Brain microvascular endothelial cell (primary cell): ENCODE data around the gene CDH4.

Experiments
- DNase-seq: peaks from one replicate; pipeline ENCODE4 v3.0.0-alpha.2; 2020
- H3K27ac ChIP-seq: fragments of 250-450 bp; sonication (Bioruptor Pico); 2 replicates; pipeline ENCODE4 v1.5.1; 2020; ENCODE audit warnings: mild to moderate bottlenecking, moderate library complexity
- H3K27me3 ChIP-seq: fragments of 250-450 bp; sonication (Bioruptor Pico); replicated peaks from 2 replicates; pipeline ENCODE4 v1.5.1; 2020; ENCODE audit warnings: mild to moderate bottlenecking
- H3K36me3 ChIP-seq: fragments of 250-450 bp; sonication (Bioruptor Pico); replicated peaks from 2 replicates; pipeline ENCODE4 v1.5.1; 2020; ENCODE audit warnings: mild to moderate bottlenecking
- H3K4me3 ChIP-seq: 2 replicates; pipeline ENCODE4 v1.5.1; 2011; ENCODE audit warnings: low read depth, mild to moderate bottlenecking, control low read depth, low read length, moderate library complexity
- CTCF ChIP-seq: IDR thresholded peaks from 2 replicates; pipeline ENCODE4 v1.5.1; 2011; ENCODE audit warnings: low read depth, mild to moderate bottlenecking, moderate library complexity, low read length, control low read depth, inconsistent platforms; ENCODE audit errors: missing control alignments
- in situ Hi-C: cut with HindIII; loops from 2 replicates; pipeline ENCODE4 v1.10.0; 2017; ENCODE audit warnings: low sequenced_read_pairs, low pct_ligation_motif_present

Gene CDH4

DNA sequence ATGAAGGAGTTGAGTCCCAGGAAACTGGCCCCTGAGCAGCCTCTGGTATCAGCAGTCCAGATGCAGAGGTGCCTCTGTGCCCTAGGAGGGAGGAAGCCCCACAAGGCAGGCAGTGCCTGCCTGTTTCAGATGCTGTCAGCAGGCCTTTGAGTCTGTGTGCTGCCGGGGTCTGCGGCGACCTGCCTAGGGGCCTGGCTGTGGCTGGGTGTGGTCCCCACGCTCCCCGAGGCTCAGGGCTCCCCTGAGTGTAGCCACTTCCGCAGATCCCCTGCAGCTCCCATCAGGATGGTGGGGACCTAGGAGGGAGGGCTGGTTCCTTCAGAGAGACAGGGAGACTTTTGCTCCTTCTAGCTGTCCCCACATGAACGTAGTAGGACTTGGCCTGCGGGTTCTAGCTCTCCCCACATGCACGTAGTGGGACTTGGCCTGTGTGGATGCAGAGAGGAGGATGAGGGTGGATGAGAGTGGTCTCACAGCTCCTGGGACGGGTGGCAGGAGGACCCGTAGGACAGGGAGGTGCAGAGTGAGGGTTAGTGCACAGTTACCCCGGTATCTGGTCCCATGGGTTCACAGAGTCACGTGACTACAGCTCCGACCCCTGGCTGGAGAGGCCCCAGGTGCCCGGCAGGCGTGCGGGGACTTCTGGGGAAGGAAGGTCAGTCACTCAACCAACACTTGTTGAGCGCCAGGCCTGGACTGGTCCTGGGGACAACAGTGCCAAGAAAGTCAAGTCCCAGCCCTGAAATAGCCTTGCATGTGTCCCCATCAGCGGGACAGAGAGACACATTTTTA lies 41.0 kb downstream of the CDH4 start:
- no peak overlapping the region for H3K27ac ChIP-seq
- no peak overlapping the region for H3K4me3 ChIP-seq
- DNase-seq: no peak
- H3K27me3 ChIP-seq: no peaks in the 10 kb centered on the region
- in situ Hi-C loops: no loop called here
- H3K36me3 ChIP-seq: no peaks in the 10 kb centered on the region
- no peak for TF ChIP-seq CTCF

GRCh38 chr20:61293951-61294350 lies 41.9 kb downstream of the CDH4 start:
- DNase-seq: no peak
- no peak for TF ChIP-seq CTCF
- in situ Hi-C loops: no loop called here
- H3K27ac ChIP-seq: no peak overlapping the region
- H3K36me3 ChIP-seq: no peaks in the 10 kb centered on the region
- H3K27me3 ChIP-seq: no peaks in the 10 kb centered on the region
- H3K4me3 ChIP-seq: no peak overlapping the region

DNA sequence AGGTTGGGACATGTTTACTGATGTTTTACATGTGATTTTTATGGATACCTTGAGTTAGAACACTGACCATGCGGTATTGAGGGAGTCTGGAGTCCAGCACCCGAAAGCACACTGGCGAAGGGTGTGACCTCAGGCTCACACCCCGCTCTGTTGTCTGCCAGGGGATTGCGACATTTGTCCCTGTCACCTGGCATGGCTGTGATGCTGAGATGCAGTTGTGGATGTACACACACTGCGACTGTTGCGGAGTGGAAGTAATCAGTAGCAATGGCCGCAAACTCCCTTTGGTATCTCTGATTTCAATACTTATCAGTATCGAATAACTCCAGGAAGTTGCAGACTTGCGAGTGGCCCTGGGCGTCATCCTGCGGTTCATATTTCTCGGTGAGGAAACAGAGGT lies 43.2 kb downstream of the CDH4 start:
- TF ChIP-seq CTCF: no peak
- in situ Hi-C loops: no loop called here
- no peak overlapping the region for H3K4me3 ChIP-seq
- H3K27me3 ChIP-seq: no peaks in the 10 kb centered on the region
- DNase-seq: no peak
- H3K36me3 ChIP-seq: no peaks in the 10 kb centered on the region
- H3K27ac ChIP-seq: no peak overlapping the region

GRCh38 chr20:61295682-61296628 lies 43.9 kb downstream of the CDH4 start:
- Histone ChIP-seq H3K27ac (no peak overlapping the region), H3K4me3 (no peak overlapping the region), H3K27me3 (no peaks in the 10 kb centered on the region), H3K36me3 (no peaks in the 10 kb centered on the region)
- in situ Hi-C loops: no loop called here
- no peak for DNase-seq
- no peak for TF ChIP-seq CTCF

GRCh38 chr20:61296629-61297019 lies 44.6 kb downstream of the CDH4 start:
- H3K4me3 ChIP-seq: no peak overlapping the region
- H3K36me3 ChIP-seq: no peaks in the 10 kb centered on the region
- no peak for TF ChIP-seq CTCF
- in situ Hi-C loops: no loop called here
- no peak for DNase-seq
- H3K27me3 ChIP-seq: no peaks in the 10 kb centered on the region
- no peak overlapping the region for H3K27ac ChIP-seq
